Uterus (tissue), 2 donors: Measurements from ENCODE around the gene SPATA16.

Source experiments
- CTCF ChIP-seq, 4 experiments: fragments of 200-600 bp in 2 of 4; fragments of 450-650 bp in 2 of 4; sonication (generic) in 2 of 4; IDR thresholded peaks; one replicate each; pipeline ENCODE4 v1.5.1; 2016 to 2019; ENCODE audit warnings: antibody characterized with exemption in 4 of 4, mild to moderate bottlenecking in 2 of 4, moderate library complexity in 1 of 4
- POLR2A ChIP-seq, 2 donors: fragments of 450-650 bp; IDR thresholded peaks; one replicate each; pipeline ENCODE4 v1.6.1; 2016; ENCODE audit warnings: antibody characterized with exemption in 2 of 2, mild to moderate bottlenecking in 1 of 2, moderate library complexity in 1 of 2

- TF ChIP-seq CTCF (IDR thresholded peaks at IDR 0.05) (no peak), POLR2A (IDR thresholded peaks at IDR 0.05) (no peak)
These were observed 167.2 kb downstream of the SPATA16 start for GRCh38 chr3:172973799-172974198.
